K562 (cell line): ENCODE measurements around the gene HBM. TPM values are rescaled to one million over a fixed set of nuclear protein-coding genes. Genes with fewer than 3 reads are reported as not detected.

Source experiments
- E2F1 ChIP-seq: sonication (generic); formaldehyde crosslinking; IDR thresholded peaks from 2 replicates; pipeline ENCODE4 v1.8.1; 2023; ENCODE audit warnings: mild to moderate bottlenecking, missing genetic modification reagents, moderate library complexity
- ELF4 ChIP-seq: fragments of 450-650 bp; formaldehyde crosslinking; IDR thresholded peaks from 2 replicates; pipeline ENCODE4 v1.4.0; 2022; ENCODE audit warnings: missing genetic modification characterization
- GABPB2 ChIP-seq: fragments of 250-450 bp; sonication (Bioruptor Pico); conservative IDR thresholded peaks from 2 replicates; pipeline ENCODE4 v1.5.1; 2021; ENCODE audit warnings: mild to moderate bottlenecking
- HMGN3 ChIP-seq: IDR thresholded peaks from 2 replicates; pipeline ENCODE4 v1.6.1; 2011; ENCODE audit warnings: borderline replicate concordance, low read depth, mild to moderate bottlenecking, mixed read lengths, low read length; ENCODE audit not compliant: insufficient read length; ENCODE audit errors: extremely low read depth
- HSF4 ChIP-seq: fragments of 250-450 bp; sonication (Bioruptor Pico); IDR thresholded peaks from 2 replicates; pipeline ENCODE4 v2.1.2; 2022; ENCODE audit warnings: mild to moderate bottlenecking, moderate library complexity, borderline replicate concordance
- IFI16 ChIP-seq: fragments of 250-450 bp; sonication (Bioruptor Pico); IDR thresholded peaks from 2 replicates; pipeline ENCODE4 v2.1.2; 2022; ENCODE audit warnings: mild to moderate bottlenecking, inconsistent platforms
- IRF1 ChIP-seq: sonication (generic); formaldehyde crosslinking; IDR thresholded peaks from 2 replicates; pipeline ENCODE4 v1.8.0; 2022; ENCODE audit warnings: missing genetic modification reagents, mild to moderate bottlenecking, borderline replicate concordance
- MECOM ChIP-seq: fragments of 250-450 bp; sonication (Bioruptor Pico); IDR thresholded peaks from 2 replicates; pipeline ENCODE4 v1.8.0; 2022; ENCODE audit warnings: inconsistent platforms
- RCOR1 ChIP-seq, 2 experiments: IDR thresholded peaks; 2 replicates each; pipeline ENCODE4 v1.6.1; 2012; ENCODE audit warnings: low read depth in 2 of 2, low read length in 2 of 2, borderline replicate concordance in 1 of 2, improper control_type of control experiment in 1 of 2
- SMAD4 ChIP-seq: fragments of 250-450 bp; sonication (Bioruptor Pico); conservative IDR thresholded peaks from 2 replicates; pipeline ENCODE4 v1.8.0; 2021; ENCODE audit warnings: inconsistent platforms, mild to moderate bottlenecking, moderate library complexity
- TEAD2 ChIP-seq: fragments of 450-650 bp; IDR thresholded peaks from 2 replicates; pipeline ENCODE4 v1.6.1; 2016; ENCODE audit warnings: missing genetic modification characterization, control low read depth, missing compliant biosample characterization
- TSC22D4 ChIP-seq: fragments of 450-650 bp; IDR thresholded peaks from 2 replicates; pipeline ENCODE4 v1.6.1; 2016; ENCODE audit warnings: missing genetic modification characterization, missing biosample characterization, control low read depth
- ZBTB12 ChIP-seq: fragments of 250-450 bp; sonication (Bioruptor Pico); IDR thresholded peaks from 2 replicates; pipeline ENCODE4 v1.4.0; 2020
- ZMIZ1 ChIP-seq, 2 experiments: fragments of 150-350 bp in 1 of 2; IDR thresholded peaks; 2 replicates each; pipeline ENCODE4 v1.6.1; 2012 to 2016; ENCODE audit warnings: low read depth in 2 of 2, low read length in 2 of 2, mild to moderate bottlenecking in 1 of 2, moderate library complexity in 1 of 2
- ZNF197 ChIP-seq: fragments of 200-800 bp; sonication (Bioruptor generic); IDR thresholded peaks from 2 replicates; pipeline ENCODE4 v1.6.1; 2016; ENCODE audit warnings: low read depth, missing genetic modification characterization, missing compliant biosample characterization
- ZNF408 ChIP-seq: fragments of 250-450 bp; sonication (Bioruptor Pico); IDR thresholded peaks from 2 replicates; pipeline ENCODE4 v1.4.0; 2020; ENCODE audit warnings: low read depth, mild to moderate bottlenecking, moderate library complexity
- ZNF431 ChIP-seq: sonication (generic); formaldehyde crosslinking; IDR thresholded peaks from 2 replicates; pipeline ENCODE4 v1.8.0; 2022; ENCODE audit warnings: mild to moderate bottlenecking, missing genetic modification reagents
- ZNF57 ChIP-seq: fragments of 450-650 bp; formaldehyde crosslinking; IDR thresholded peaks from 2 replicates; pipeline ENCODE4 v1.4.0; 2020; ENCODE audit warnings: mild to moderate bottlenecking, moderate library complexity
- ZNF75A ChIP-seq: fragments of 450-650 bp; formaldehyde crosslinking; IDR thresholded peaks from 2 replicates; pipeline ENCODE4 v1.4.0; 2020; ENCODE audit warnings: mild to moderate bottlenecking
- polyA plus RNA-seq, 8 experiments: library from polyadenylated mRNA; depleted of rRNA in 4 of 8; stranded (reverse) in 5 of 8; unstranded in 3 of 8; fragments of >200 nt; fragmentation: Nextera tagmentation in 2 of 8; fragmentation: Illumina TruSeq in 1 of 8; extraction: Ambion mirVana in 2 of 8; extraction: Trizol in 1 of 8; gene quantifications; 2 replicates each; pipeline versions ENCODE4 v1.2.1 to v1.2.3, GENCODE V29; 2011 to 2014; ENCODE audit warnings: inconsistent platforms in 1 of 8, missing spikeins in 1 of 8
- total RNA-seq, 7 experiments: library from RNA; depleted of rRNA in 6 of 7; stranded (reverse); fragments of >200 nt in 6 of 7; fragmentation: Illumina TruSeq in 2 of 7; extraction: Trizol in 2 of 7; gene quantifications; 2 replicates each; pipeline versions ENCODE4 v1.2.1 to v1.2.3, GENCODE V29; 2011 to 2021; ENCODE audit warnings: low replicate concordance in 1 of 7

Gene HBM
- total and polyA plus RNA-seq, 9 of the 15 experiments (the other 6 are each of a cell fraction or from before 2014, with no cell fraction given): not detected

GRCh38 chr16:119835-120491, 45.8 kb upstream of the HBM start (continued):
- TF ChIP-seq ZMIZ1 (IDR thresholded peaks at IDR 0.05; ENCODE audit: low read depth in 2 of 2, low read length in 2 of 2) (peak in 1 of 2 experiments; percentile 71; a peak in 1 of 4 replicates), TEAD2 (no peak), E2F1 (no peak), HMGN3 (peak; percentile 41), ZBTB12 (CRISPR knock-in tag) (no peak), ZNF75A (CRISPR knock-in tag) (0 out of 2 replicates have a peak, but pooled peaks have one; percentile 37), ZNF408 (CRISPR knock-in tag) (no peak), IFI16 (CRISPR knock-in tag) (0 out of 2 replicates have a peak, but pooled peaks have one; percentile 20), MECOM (CRISPR knock-in tag) (no peak), RCOR1 (IDR thresholded peaks at IDR 0.05; ENCODE audit: borderline replicate concordance in 1 of 2, low read depth in 2 of 2, low read length in 2 of 2) (peak in 1 of 2 experiments; percentile 79; a peak in 2 of 4 replicates), ZNF431 (no peak), ZNF197 (CRISPR knock-in tag) (0 out of 2 replicates have a peak, but pooled peaks have one; percentile 74), SMAD4 (CRISPR knock-in tag) (peak; percentile 73), HSF4 (CRISPR knock-in tag) (peak; percentile 83), GABPB2 (no peak), TSC22D4 (tag) (no peak), ZNF57 (CRISPR knock-in tag) (no peak), ELF4 (CRISPR knock-in tag) (peak; percentile 72; the same call in 1 of the 2 replicates), IRF1 (CRISPR knock-in tag) (no peak)
